Measurements from ENCODE around the gene MPIG6B. TPM values are rescaled to one million over a fixed set of nuclear protein-coding genes. Genes with fewer than 3 reads are reported as not detected.

The MPIG6B gene
- total RNA-seq, 1 experiment from 2014 or later, result not detected

- Histone ChIP-seq H3K9me2 (replicated peaks; ENCODE audit: insufficient read depth, low read length) (no peaks in the 10 kb centered on the region), H3K79me2 (ENCODE audit: low read length) (no peaks in the 10 kb centered on the region), H3K9me3 (ENCODE audit: low read length) (no peaks in the 10 kb centered on the region), H3K27me3 (ENCODE audit: low read length) (no peaks in the 10 kb centered on the region), H3K27ac (ENCODE audit: low read length) (no peak overlapping the region), H3K4me3 (ENCODE audit: low read length) (no peak overlapping the region), H2AFZ (ENCODE audit: low read length) (no peak overlapping the region), H3K4me2 (ENCODE audit: low read depth, low read length, poor library complexity, severe bottlenecking) (no peak overlapping the region), H3K9ac (ENCODE audit: low read length) (no peak overlapping the region), H3K36me3 (ENCODE audit: insufficient read depth, low read length) (0 out of 2 replicates have a peak, but pooled peaks cover 7% of the 10 kb centered on the region), H3K4me1 (ENCODE audit: low read length) (no peaks in the 10 kb centered on the region), H4K20me1 (ENCODE audit: insufficient read depth, low read depth, low read length) (no peaks in the 10 kb centered on the region)
- DNase-seq, result no peak
Measured at GRCh38 chr6:31765910-31766794, 43.0 kb downstream of the MPIG6B start.

GRCh38 chr6:31767096-31767645 is 44.0 kb downstream of the MPIG6B start:
- Histone ChIP-seq H4K20me1 (ENCODE audit: insufficient read depth, low read depth, low read length) (no peaks in the 10 kb centered on the region), H3K9ac (ENCODE audit: low read length) (no peak overlapping the region), H3K27me3 (ENCODE audit: low read length) (no peaks in the 10 kb centered on the region), H3K4me2 (ENCODE audit: low read depth, low read length, poor library complexity, severe bottlenecking) (no peak overlapping the region), H3K36me3 (ENCODE audit: insufficient read depth, low read length) (0 out of 2 replicates have a peak, but pooled peaks cover 7% of the 10 kb centered on the region), H3K27ac (ENCODE audit: low read length) (no peak overlapping the region), H3K9me3 (ENCODE audit: low read length) (no peaks in the 10 kb centered on the region), H2AFZ (ENCODE audit: low read length) (no peak overlapping the region), H3K79me2 (ENCODE audit: low read length) (no peaks in the 10 kb centered on the region), H3K4me1 (ENCODE audit: low read length) (no peaks in the 10 kb centered on the region), H3K9me2 (replicated peaks; ENCODE audit: insufficient read depth, low read length) (no peaks in the 10 kb centered on the region), H3K4me3 (ENCODE audit: low read length) (no peak overlapping the region)
- DNase-seq, result no peak

- no peaks in the 10 kb centered on the region for H3K9me3 ChIP-seq (ENCODE audit: low read length)
- H3K9ac ChIP-seq (ENCODE audit: low read length), result no peak overlapping the region
- H3K4me3 ChIP-seq (ENCODE audit: low read length), result no peak overlapping the region
- H3K79me2 ChIP-seq (ENCODE audit: low read length), result no peaks in the 10 kb centered on the region
- H3K36me3 ChIP-seq (ENCODE audit: insufficient read depth, low read length), result 0 out of 2 replicates have a peak, but pooled peaks cover 4% of the 10 kb centered on the region
- H3K9me2 ChIP-seq (replicated peaks; ENCODE audit: insufficient read depth, low read length), result no peaks in the 10 kb centered on the region
- H4K20me1 ChIP-seq (ENCODE audit: insufficient read depth, low read depth, low read length), result no peaks in the 10 kb centered on the region
- DNase-seq, result no peak
- H3K27me3 ChIP-seq (ENCODE audit: low read length), result no peaks in the 10 kb centered on the region
- H3K4me2 ChIP-seq (ENCODE audit: low read depth, low read length, poor library complexity, severe bottlenecking), result no peak overlapping the region
- no peak overlapping the region for H3K27ac ChIP-seq (ENCODE audit: low read length)
- H3K4me1 ChIP-seq (ENCODE audit: low read length), result no peaks in the 10 kb centered on the region
- H2AFZ ChIP-seq (ENCODE audit: low read length), result no peak overlapping the region
Measured at GRCh38 chr6:31768363-31769257, 45.4 kb downstream of the MPIG6B start.

GRCh38 chr6:31769684-31770371 is 46.7 kb downstream of the MPIG6B start:
- no peak overlapping the region for H3K4me3 ChIP-seq (ENCODE audit: low read length)
- H3K4me2 ChIP-seq (ENCODE audit: low read depth, low read length, poor library complexity, severe bottlenecking), result no peak overlapping the region
- 0 out of 2 replicates have a peak overlapping the region, but pooled peaks have one; percentile 55 for H2AFZ ChIP-seq (ENCODE audit: low read length)
- no peaks in the 10 kb centered on the region for H3K4me1 ChIP-seq (ENCODE audit: low read length)
- H3K27ac ChIP-seq (ENCODE audit: low read length), result no peak overlapping the region
- H3K9ac ChIP-seq (ENCODE audit: low read length), result no peak overlapping the region
- H3K36me3 ChIP-seq (ENCODE audit: insufficient read depth, low read length), result no peaks in the 10 kb centered on the region
- H3K9me2 ChIP-seq (replicated peaks; ENCODE audit: insufficient read depth, low read length), result no peaks in the 10 kb centered on the region
- no peaks in the 10 kb centered on the region for H3K9me3 ChIP-seq (ENCODE audit: low read length)
- H4K20me1 ChIP-seq (ENCODE audit: insufficient read depth, low read depth, low read length), result no peaks in the 10 kb centered on the region
- DNase-seq, result peak; percentile 96
- H3K79me2 ChIP-seq (ENCODE audit: low read length), result no peaks in the 10 kb centered on the region
- H3K27me3 ChIP-seq (ENCODE audit: low read length), result no peaks in the 10 kb centered on the region

- no peak overlapping the region for H2AFZ ChIP-seq (ENCODE audit: low read length)
- no peaks in the 10 kb centered on the region for H3K79me2 ChIP-seq (ENCODE audit: low read length)
- H3K9me3 ChIP-seq (ENCODE audit: low read length), result no peaks in the 10 kb centered on the region
- H3K4me1 ChIP-seq (ENCODE audit: low read length), result no peaks in the 10 kb centered on the region
- no peak overlapping the region for H3K27ac ChIP-seq (ENCODE audit: low read length)
- no peaks in the 10 kb centered on the region for H3K36me3 ChIP-seq (ENCODE audit: insufficient read depth, low read length)
- no peaks in the 10 kb centered on the region for H3K9me2 ChIP-seq (replicated peaks; ENCODE audit: insufficient read depth, low read length)
- no peak overlapping the region for H3K9ac ChIP-seq (ENCODE audit: low read length)
- DNase-seq, result no peak
- no peaks in the 10 kb centered on the region for H3K27me3 ChIP-seq (ENCODE audit: low read length)
- H3K4me3 ChIP-seq (ENCODE audit: low read length), result no peak overlapping the region
- no peaks in the 10 kb centered on the region for H4K20me1 ChIP-seq (ENCODE audit: insufficient read depth, low read depth, low read length)
- no peak overlapping the region for H3K4me2 ChIP-seq (ENCODE audit: low read depth, low read length, poor library complexity, severe bottlenecking)
Measured at GRCh38 chr6:31770860-31771259, 47.7 kb downstream of the MPIG6B start.

- Histone ChIP-seq H3K27ac (ENCODE audit: low read length) (no peak overlapping the region), H4K20me1 (ENCODE audit: insufficient read depth, low read depth, low read length) (no peaks in the 10 kb centered on the region), H3K9ac (ENCODE audit: low read length) (no peak overlapping the region), H3K4me3 (ENCODE audit: low read length) (no peak overlapping the region), H3K36me3 (ENCODE audit: insufficient read depth, low read length) (no peaks in the 10 kb centered on the region), H3K4me2 (ENCODE audit: low read depth, low read length, poor library complexity, severe bottlenecking) (no peak overlapping the region), H3K9me3 (ENCODE audit: low read length) (no peaks in the 10 kb centered on the region), H2AFZ (ENCODE audit: low read length) (no peak overlapping the region), H3K27me3 (ENCODE audit: low read length) (no peaks in the 10 kb centered on the region), H3K79me2 (ENCODE audit: low read length) (no peaks in the 10 kb centered on the region), H3K9me2 (replicated peaks; ENCODE audit: insufficient read depth, low read length) (no peaks in the 10 kb centered on the region), H3K4me1 (ENCODE audit: low read length) (peaks cover 3% of the 10 kb centered on the region)
- DNase-seq, result no peak
Measured at GRCh38 chr6:31771992-31772358, 48.8 kb downstream of the MPIG6B start.

- Histone ChIP-seq H3K36me3 (ENCODE audit: insufficient read depth, low read length) (no peaks in the 10 kb centered on the region), H3K27ac (ENCODE audit: low read length) (no peak overlapping the region), H4K20me1 (ENCODE audit: insufficient read depth, low read depth, low read length) (no peaks in the 10 kb centered on the region), H3K79me2 (ENCODE audit: low read length) (no peaks in the 10 kb centered on the region), H2AFZ (ENCODE audit: low read length) (no peak overlapping the region), H3K4me2 (ENCODE audit: low read depth, low read length, poor library complexity, severe bottlenecking) (no peak overlapping the region), H3K4me3 (ENCODE audit: low read length) (no peak overlapping the region), H3K4me1 (ENCODE audit: low read length) (peaks cover 14% of the 10 kb centered on the region), H3K9me3 (ENCODE audit: low read length) (no peaks in the 10 kb centered on the region), H3K27me3 (ENCODE audit: low read length) (no peaks in the 10 kb centered on the region), H3K9ac (ENCODE audit: low read length) (no peak overlapping the region), H3K9me2 (replicated peaks; ENCODE audit: insufficient read depth, low read length) (no peaks in the 10 kb centered on the region)
- no peak for DNase-seq
Measured at GRCh38 chr6:31775184-31775583, 52.0 kb downstream of the MPIG6B start.
